ENCODE measurements around the gene NEGR1.

DNA sequence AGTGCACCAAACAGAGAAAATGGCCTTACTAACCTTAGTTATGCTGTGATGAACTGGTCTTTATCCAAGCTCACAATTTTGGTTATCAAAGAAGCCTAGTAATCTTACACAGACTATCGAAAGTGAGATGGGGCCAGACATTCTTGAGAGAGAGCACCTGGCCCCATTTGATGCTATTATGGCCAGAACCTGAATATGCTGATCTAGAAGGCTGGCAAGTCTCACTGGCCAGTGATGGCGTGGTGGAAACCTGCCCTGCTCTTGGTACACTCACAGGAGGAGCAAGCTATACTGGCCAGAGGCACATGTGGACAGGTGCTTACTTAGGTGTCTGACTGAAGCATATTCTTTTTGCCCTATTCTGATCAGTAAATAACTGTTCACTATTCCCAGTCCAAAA, 843.7 kb downstream of the NEGR1 start:
- TF ChIP-seq, protein P1, sequence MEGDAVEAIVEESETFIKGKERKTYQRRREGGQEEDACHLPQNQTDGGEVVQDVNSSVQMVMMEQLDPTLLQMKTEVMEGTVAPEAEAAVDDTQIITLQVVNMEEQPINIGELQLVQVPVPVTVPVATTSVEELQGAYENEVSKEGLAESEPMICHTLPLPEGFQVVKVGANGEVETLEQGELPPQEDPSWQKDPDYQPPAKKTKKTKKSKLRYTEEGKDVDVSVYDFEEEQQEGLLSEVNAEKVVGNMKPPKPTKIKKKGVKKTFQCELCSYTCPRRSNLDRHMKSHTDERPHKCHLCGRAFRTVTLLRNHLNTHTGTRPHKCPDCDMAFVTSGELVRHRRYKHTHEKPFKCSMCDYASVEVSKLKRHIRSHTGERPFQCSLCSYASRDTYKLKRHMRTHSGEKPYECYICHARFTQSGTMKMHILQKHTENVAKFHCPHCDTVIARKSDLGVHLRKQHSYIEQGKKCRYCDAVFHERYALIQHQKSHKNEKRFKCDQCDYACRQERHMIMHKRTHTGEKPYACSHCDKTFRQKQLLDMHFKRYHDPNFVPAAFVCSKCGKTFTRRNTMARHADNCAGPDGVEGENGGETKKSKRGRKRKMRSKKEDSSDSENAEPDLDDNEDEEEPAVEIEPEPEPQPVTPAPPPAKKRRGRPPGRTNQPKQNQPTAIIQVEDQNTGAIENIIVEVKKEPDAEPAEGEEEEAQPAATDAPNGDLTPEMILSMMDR (IDR thresholded peaks at IDR 0.05): no peak
- no peak for TF ChIP-seq POLR2A (IDR thresholded peaks at IDR 0.05)

Data from Peyer's patch (tissue), 4 donors.